Ectodermal cell (in vitro differentiated cells): ENCODE results near the gene RHOH.

Source experiments
- H3K27ac ChIP-seq: 2 replicates; pipeline ENCODE4 v1.7.0; 2013; ENCODE audit warnings: mild to moderate bottlenecking, low read depth, low read length; ENCODE audit not compliant: insufficient read depth, poor library complexity, severe bottlenecking
- H3K27me3 ChIP-seq: 2 replicates; pipeline ENCODE4 v1.7.0; 2013; ENCODE audit warnings: mild to moderate bottlenecking, low read length; ENCODE audit not compliant: insufficient read depth, control insufficient read depth, poor library complexity, severe bottlenecking
- H3K36me3 ChIP-seq: one replicate; pipeline ENCODE4 v1.7.0; 2013; ENCODE audit warnings: low read length; ENCODE audit not compliant: control insufficient read depth, insufficient read depth
- H3K4me1 ChIP-seq: one replicate; pipeline ENCODE4 v1.7.0; 2013; ENCODE audit warnings: low read length; ENCODE audit not compliant: control insufficient read depth, insufficient read depth
- H3K4me3 ChIP-seq: 2 replicates; pipeline ENCODE4 v1.7.0; 2013; ENCODE audit warnings: low read depth, low read length, control low read depth; ENCODE audit not compliant: insufficient read depth
- H3K9me3 ChIP-seq: 2 replicates; pipeline ENCODE4 v1.7.0; 2013; ENCODE audit warnings: mild to moderate bottlenecking, low read length, moderate library complexity; ENCODE audit not compliant: control insufficient read depth
- WGBS, 2 experiments: methylation state at CpG; one replicate each; pipeline ENCODE4 v1.1.7; 2013; ENCODE audit warnings: missing lambda C conversion rate in 2 of 2; 5-methylcytosine and 5-hydroxymethylcytosine counted together

RHOH gene

GRCh38 chr4:40233227-40233626 is 36.4 kb downstream of the RHOH start:
- no peak overlapping the region for H3K27ac ChIP-seq
- 60 to 93% methylated on average over 2 to 3 of the region's 3 CpGs for WGBS, 2 experiments
- H3K9me3 ChIP-seq = no peaks in the 10 kb centered on the region
- H3K4me3 ChIP-seq = no peak overlapping the region
- peaks cover 5% of the 10 kb centered on the region for H3K4me1 ChIP-seq
- H3K36me3 ChIP-seq = no peaks in the 10 kb centered on the region
- H3K27me3 ChIP-seq = no peaks in the 10 kb centered on the region

DNA sequence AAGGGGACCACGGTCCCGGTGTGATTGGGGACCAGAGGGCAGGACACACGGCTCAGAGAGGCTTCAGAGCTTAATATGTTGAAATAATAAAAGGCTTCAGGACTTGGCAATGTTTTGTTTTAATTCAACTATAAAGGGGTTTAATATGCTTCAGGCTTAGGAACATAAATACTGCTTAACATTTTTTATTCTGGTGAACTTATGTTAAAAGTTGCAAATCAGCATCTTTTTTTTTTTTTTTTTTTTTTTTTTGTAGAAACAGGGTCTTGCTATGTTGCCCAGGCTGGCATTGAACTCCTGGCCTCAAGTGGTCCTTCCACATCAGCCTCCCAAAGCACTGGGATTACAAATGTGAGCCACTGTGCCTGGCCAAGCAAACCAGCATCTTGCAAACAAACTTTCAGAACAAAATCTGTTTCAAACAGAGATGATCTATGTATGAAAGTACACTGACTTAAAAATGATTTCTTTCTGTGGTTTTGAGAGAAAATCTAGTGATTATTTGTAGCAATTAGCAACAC is 37.7 kb downstream of the RHOH start:
- 91 to 95% methylated on average over 3 of the region's 3 CpGs for WGBS, 2 experiments

DNA sequence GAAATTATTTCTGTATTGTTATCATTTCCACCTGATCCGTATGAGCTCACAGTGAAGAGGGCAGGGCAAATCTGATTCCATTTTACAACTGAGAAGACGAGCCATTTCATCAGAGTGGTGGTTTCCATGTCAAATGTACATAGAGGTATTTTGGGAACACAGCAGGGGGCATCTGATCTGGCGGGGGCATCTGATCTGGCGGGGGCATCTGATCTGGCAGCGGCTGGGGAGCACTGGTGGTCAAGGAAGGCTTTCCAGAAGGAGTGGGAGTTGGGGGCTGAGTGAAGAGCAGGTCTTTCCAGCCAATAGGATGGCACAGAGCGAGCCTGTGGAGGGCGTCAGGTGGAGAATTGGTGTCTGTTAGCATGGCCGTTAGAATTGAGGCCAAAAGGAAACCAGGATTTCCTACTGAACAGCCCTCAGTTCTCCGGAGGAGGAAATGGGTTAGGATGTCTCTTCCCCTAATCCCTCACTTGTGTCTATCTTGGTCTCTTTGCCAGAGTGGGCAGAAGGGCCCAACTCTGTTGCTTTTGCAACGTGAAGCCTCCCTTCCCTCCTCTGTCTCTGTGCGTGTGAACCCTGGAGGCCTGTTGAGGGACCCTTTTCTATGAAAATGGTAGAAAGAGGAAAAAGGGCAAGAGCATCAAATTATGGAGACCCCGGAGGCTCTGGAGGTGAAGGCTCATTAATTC is 41.3 kb downstream of the RHOH start:
- H3K4me1 ChIP-seq = no peaks in the 10 kb centered on the region
- H3K9me3 ChIP-seq = no peaks in the 10 kb centered on the region
- no peaks in the 10 kb centered on the region for H3K27me3 ChIP-seq
- no peak overlapping the region for H3K27ac ChIP-seq
- WGBS, 2 experiments = 96 to 97% methylated on average over 12 of the region's 12 CpGs
- no peak overlapping the region for H3K4me3 ChIP-seq
- no peaks in the 10 kb centered on the region for H3K36me3 ChIP-seq

More for the DNA sequence above, 37.7 kb downstream of the RHOH start:
- no peak overlapping the region for H3K27ac ChIP-seq
- peaks cover 5% of the 10 kb centered on the region for H3K4me1 ChIP-seq
- H3K36me3 ChIP-seq = no peaks in the 10 kb centered on the region
- H3K27me3 ChIP-seq = no peaks in the 10 kb centered on the region
- H3K4me3 ChIP-seq = no peak overlapping the region
- no peaks in the 10 kb centered on the region for H3K9me3 ChIP-seq

DNA sequence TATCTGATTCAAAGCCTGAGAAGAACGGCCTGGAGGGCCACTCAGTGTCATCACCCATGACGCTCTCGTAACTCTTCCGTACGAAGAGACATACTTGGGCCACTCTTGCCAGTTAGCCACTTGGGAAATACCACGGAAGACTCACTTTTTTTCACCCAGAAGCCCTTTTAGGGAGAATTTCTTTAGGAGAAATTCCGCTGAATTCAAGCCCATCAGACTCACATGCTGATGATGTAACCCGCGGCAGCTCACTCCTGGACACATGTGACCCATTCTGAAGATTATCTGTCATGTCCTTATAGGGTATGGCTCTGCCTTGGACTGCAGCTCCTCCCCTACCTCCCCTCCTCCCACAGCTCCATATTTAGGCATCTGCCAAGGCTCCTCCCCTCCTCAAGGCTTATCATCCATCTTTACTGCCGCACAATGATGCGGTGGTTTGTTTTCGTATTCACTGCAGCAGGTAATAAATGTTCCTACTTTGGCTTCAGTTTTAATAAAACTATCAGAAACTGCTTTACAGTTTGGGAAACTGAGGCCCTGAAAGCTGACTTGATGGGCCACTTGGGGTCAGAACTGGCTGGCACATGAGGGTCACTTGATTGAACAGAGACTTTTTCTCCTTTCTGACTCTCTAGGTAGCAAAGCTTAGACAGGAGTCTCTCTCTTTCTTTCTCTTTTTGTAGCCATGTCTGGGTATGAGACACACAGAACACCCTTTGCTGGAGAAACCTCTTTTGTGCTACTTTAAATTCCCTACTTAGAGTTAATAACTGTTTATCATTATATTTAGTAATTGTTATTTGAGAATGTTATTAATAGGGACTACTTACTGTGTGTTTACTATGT is 42.1 kb downstream of the RHOH start:
- Histone ChIP-seq H3K27me3 (no peaks in the 10 kb centered on the region), H3K9me3 (no peaks in the 10 kb centered on the region), H3K4me3 (no peak overlapping the region), H3K27ac (no peak overlapping the region), H3K36me3 (no peaks in the 10 kb centered on the region), H3K4me1 (no peaks in the 10 kb centered on the region)
- WGBS, 2 experiments = 95% methylated on average over 12 of the region's 12 CpGs

DNA sequence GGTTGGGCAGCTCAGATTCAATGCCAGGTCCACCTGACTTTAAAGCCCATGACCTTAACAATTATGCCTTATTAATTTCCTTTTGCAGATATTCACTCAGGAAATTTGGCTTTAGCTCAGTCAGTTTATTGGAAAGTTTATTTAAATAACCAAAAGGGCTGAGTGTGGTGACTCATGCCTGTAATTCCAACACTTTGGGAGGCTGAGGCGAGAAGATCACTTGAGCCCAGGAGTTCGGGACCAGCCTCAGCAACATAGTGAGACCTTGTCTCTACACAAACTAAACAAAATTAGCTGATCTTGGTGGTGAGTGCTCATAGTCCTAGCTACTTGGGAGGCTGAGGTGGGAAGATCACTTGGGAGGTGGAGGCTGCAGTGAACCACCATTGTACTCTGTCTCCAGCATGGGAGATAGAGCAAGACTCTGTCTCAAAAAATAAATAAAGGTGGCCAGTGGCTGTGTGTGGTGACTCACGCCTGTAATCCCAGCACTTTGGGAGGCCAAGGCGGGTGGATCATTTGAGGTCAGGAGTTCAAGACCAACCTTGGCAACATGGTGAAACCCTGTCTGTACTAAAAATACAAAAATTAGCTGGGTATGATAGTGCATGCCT is 43.3 kb downstream of the RHOH start:
- Histone ChIP-seq H3K27me3 (no peaks in the 10 kb centered on the region), H3K4me1 (no peaks in the 10 kb centered on the region), H3K9me3 (no peaks in the 10 kb centered on the region), H3K27ac (no peak overlapping the region), H3K4me3 (no peak overlapping the region), H3K36me3 (no peaks in the 10 kb centered on the region)
- WGBS, 2 experiments = 91 to 99% methylated on average over 4 of the region's 4 CpGs

DNA sequence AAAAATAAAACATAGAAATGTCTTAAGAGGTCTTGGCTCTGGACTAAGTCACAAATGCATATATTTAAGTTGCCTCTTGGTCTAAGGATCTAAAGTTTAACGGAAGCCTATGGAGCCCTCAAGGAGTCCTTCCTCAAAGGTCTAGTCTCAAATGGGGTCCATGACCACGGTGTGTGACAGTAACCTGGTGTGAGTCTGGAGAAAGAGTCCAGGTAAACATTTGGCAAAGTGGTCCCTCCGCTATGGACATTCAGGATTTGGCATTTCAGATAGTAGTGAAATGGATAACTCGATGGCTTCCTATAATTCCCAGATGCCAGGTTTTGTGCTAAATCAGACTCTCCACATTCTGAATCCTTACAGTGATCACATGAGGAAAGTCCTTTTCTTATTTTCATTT is 44.2 kb downstream of the RHOH start:
- Histone ChIP-seq H3K27ac (no peak overlapping the region), H3K36me3 (no peaks in the 10 kb centered on the region), H3K4me1 (peaks cover 4% of the 10 kb centered on the region), H3K4me3 (no peak overlapping the region), H3K27me3 (no peaks in the 10 kb centered on the region), H3K9me3 (no peaks in the 10 kb centered on the region)
- WGBS, 2 experiments = 70 to 73% methylated on average over 4 of the region's 4 CpGs

DNA sequence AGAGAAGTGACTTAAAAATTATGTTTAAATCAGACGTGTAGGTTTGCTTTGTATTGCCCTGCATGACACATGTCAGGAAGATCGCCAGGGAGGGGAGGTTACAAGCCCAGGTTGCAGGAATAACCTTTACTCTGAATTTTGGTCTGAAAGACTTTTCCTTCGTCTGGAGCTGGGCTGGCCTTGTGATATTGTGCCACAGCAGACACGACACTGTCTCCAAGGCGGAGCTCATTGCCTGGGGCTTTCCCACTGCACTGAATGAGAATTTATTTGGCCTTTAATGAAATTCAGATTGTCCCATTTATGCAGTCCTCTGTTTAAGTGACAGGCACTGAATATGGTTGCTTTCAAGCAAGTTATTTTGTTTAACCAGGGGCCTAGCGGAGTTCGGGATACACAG is 45.1 kb downstream of the RHOH start:
- Histone ChIP-seq H3K36me3 (no peaks in the 10 kb centered on the region), H3K4me3 (no peak overlapping the region), H3K27me3 (no peaks in the 10 kb centered on the region), H3K27ac (no peak overlapping the region), H3K9me3 (no peaks in the 10 kb centered on the region), H3K4me1 (peaks cover 6% of the 10 kb centered on the region)
- 91 to 95% methylated on average over 7 of the region's 7 CpGs for WGBS, 2 experiments

- WGBS, 2 experiments = 96 to 97% methylated on average over 19 of the region's 19 CpGs
- no peaks in the 10 kb centered on the region for H3K9me3 ChIP-seq
- no peak overlapping the region for H3K27ac ChIP-seq
These were observed 46.6 kb downstream of the RHOH start for GRCh38 chr4:40243386-40243948.

GRCh38 chr4:40244606-40245005 is 47.8 kb downstream of the RHOH start:
- Histone ChIP-seq H3K4me3 (no peak overlapping the region), H3K4me1 (peaks cover 6% of the 10 kb centered on the region), H3K27ac (no peak overlapping the region), H3K36me3 (no peaks in the 10 kb centered on the region), H3K9me3 (no peaks in the 10 kb centered on the region), H3K27me3 (no peaks in the 10 kb centered on the region)
- 96% methylated on average over 2 of the region's 2 CpGs for WGBS, 2 experiments

More at GRCh38 chr4:40243386-40243948, 46.6 kb downstream of the RHOH start:
- Histone ChIP-seq H3K4me1 (peaks cover 6% of the 10 kb centered on the region), H3K36me3 (no peaks in the 10 kb centered on the region), H3K4me3 (no peak overlapping the region), H3K27me3 (no peaks in the 10 kb centered on the region)

GRCh38 chr4:40245550-40245949 is 48.7 kb downstream of the RHOH start:
- Histone ChIP-seq H3K27ac (no peak overlapping the region), H3K4me1 (peaks cover 6% of the 10 kb centered on the region), H3K27me3 (no peaks in the 10 kb centered on the region), H3K9me3 (no peaks in the 10 kb centered on the region), H3K4me3 (no peak overlapping the region), H3K36me3 (no peaks in the 10 kb centered on the region)
- WGBS, 2 experiments = 82 to 84% methylated on average over 2 to 3 of the region's 3 CpGs
